Loucy (cell line): ENCODE results near the gene ITCH.

Experiments used
- H2AFZ ChIP-seq: fragments of 200-600 bp; sonication (generic); 2 replicates; pipeline ENCODE4 v1.6.0; 2016; ENCODE audit warnings: antibody characterized with exemption, mild to moderate bottlenecking, low read length, moderate library complexity
- H3F3A ChIP-seq: fragments of 200-600 bp; 2 replicates; pipeline ENCODE4 v1.6.0; 2016; ENCODE audit warnings: antibody characterized with exemption, low read depth, mild to moderate bottlenecking
- H3K27me3 ChIP-seq: fragments of 200-600 bp; sonication (generic); 2 replicates; pipeline ENCODE4 v1.6.1; 2014; ENCODE audit warnings: low read length, mild to moderate bottlenecking; ENCODE audit not compliant: insufficient read depth, poor library complexity, severe bottlenecking
- H3K36me3 ChIP-seq: fragments of 200-600 bp; sonication (generic); 2 replicates; pipeline ENCODE4 v1.6.1; 2016; ENCODE audit warnings: low read length; ENCODE audit not compliant: insufficient read depth
- H3K4me1 ChIP-seq: fragments of 200-600 bp; sonication (generic); 2 replicates; pipeline ENCODE4 v1.5.1; 2014; ENCODE audit warnings: low read length, mild to moderate bottlenecking; ENCODE audit not compliant: insufficient read depth, poor library complexity, severe bottlenecking
- H3K4me2 ChIP-seq: fragments of 200-600 bp; sonication (generic); 2 replicates; pipeline ENCODE4 v1.6.0; 2014; ENCODE audit warnings: antibody characterized with exemption, low read length, low read depth, mild to moderate bottlenecking; ENCODE audit not compliant: poor library complexity, severe bottlenecking
- H3K4me3 ChIP-seq: fragments of 200-600 bp; sonication (generic); 2 replicates; pipeline ENCODE4 v1.5.1; 2014; ENCODE audit warnings: low read length, mild to moderate bottlenecking, mixed read lengths; ENCODE audit not compliant: poor library complexity, severe bottlenecking
- H3K79me2 ChIP-seq: fragments of 200-600 bp; sonication (generic); 2 replicates; pipeline ENCODE4 v1.6.1; 2014; ENCODE audit warnings: low read length; ENCODE audit not compliant: insufficient read depth
- H3K9ac ChIP-seq: fragments of 200-600 bp; sonication (generic); 2 replicates; pipeline ENCODE4 v1.6.0; 2014; ENCODE audit warnings: mild to moderate bottlenecking, low read depth, low read length, moderate library complexity; ENCODE audit not compliant: poor library complexity, severe bottlenecking
- H3K9me2 ChIP-seq: fragments of 200-600 bp; sonication (generic); replicated peaks from 2 replicates; pipeline ENCODE4 v1.6.1; 2016; ENCODE audit warnings: low read depth, low read length, mixed read lengths
- H3K9me3 ChIP-seq: fragments of 200-600 bp; sonication (generic); 2 replicates; pipeline ENCODE4 v1.6.1; 2014; ENCODE audit warnings: mild to moderate bottlenecking, antibody characterized with exemption, low read length, low read depth; ENCODE audit not compliant: insufficient read depth
- H4K20me1 ChIP-seq: fragments of 200-600 bp; sonication (generic); 2 replicates; pipeline ENCODE4 v1.6.0; 2014; ENCODE audit warnings: antibody characterized with exemption, low read length, mild to moderate bottlenecking; ENCODE audit not compliant: insufficient read depth, poor library complexity, severe bottlenecking
- EZH2phosphoT487 ChIP-seq: fragments of 200-600 bp; IDR thresholded peaks from 2 replicates; pipeline ENCODE4 v1.6.1; 2018; ENCODE audit warnings: antibody characterized with exemption, mild to moderate bottlenecking, moderate library complexity, borderline replicate concordance
- TF ChIP-seq, protein P1 (sequence below): fragments of 200-600 bp; sonication (generic); conservative IDR thresholded peaks from 2 replicates; pipeline ENCODE4 v1.5.1; 2014; ENCODE audit warnings: mild to moderate bottlenecking, antibody characterized with exemption, low read length

ITCH gene

GRCh38 chr20:34536798-34537394 is 173.8 kb downstream of the ITCH start:
- H4K20me1 ChIP-seq, result peaks cover 3% of the 10 kb centered on the region

DNA sequence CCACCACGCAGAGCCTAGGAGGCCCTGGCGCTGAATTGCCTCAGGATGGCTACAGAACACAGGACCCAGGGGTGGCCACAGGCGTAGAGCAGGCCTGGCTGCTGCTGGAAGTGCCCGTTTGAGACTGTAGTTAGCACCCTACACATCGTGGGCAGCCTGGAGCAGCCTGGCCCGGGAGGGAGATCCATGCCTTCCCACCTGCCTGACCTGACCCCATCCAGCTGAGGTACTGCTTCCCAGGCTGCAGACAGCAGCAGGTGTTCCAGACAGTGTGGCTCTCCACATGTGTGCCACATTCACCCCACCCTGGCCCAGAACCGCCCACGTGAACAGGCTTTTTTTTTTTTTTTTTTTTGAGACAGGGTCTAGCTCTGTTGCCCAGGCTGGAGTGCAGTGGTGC is 174.6 kb downstream of the ITCH start:
- peaks cover 2% of the 10 kb centered on the region; the same call in 1 of the 2 replicates for H3K79me2 ChIP-seq
- TF ChIP-seq EZH2phosphoT487, result no peak
- TF ChIP-seq, protein P1, sequence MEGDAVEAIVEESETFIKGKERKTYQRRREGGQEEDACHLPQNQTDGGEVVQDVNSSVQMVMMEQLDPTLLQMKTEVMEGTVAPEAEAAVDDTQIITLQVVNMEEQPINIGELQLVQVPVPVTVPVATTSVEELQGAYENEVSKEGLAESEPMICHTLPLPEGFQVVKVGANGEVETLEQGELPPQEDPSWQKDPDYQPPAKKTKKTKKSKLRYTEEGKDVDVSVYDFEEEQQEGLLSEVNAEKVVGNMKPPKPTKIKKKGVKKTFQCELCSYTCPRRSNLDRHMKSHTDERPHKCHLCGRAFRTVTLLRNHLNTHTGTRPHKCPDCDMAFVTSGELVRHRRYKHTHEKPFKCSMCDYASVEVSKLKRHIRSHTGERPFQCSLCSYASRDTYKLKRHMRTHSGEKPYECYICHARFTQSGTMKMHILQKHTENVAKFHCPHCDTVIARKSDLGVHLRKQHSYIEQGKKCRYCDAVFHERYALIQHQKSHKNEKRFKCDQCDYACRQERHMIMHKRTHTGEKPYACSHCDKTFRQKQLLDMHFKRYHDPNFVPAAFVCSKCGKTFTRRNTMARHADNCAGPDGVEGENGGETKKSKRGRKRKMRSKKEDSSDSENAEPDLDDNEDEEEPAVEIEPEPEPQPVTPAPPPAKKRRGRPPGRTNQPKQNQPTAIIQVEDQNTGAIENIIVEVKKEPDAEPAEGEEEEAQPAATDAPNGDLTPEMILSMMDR, result no peak
- H3K36me3 ChIP-seq, result peaks cover 81% of the 10 kb centered on the region; the same call in 1 of the 2 replicates
- no peaks in the 10 kb centered on the region for H3K9me3 ChIP-seq
- no peak overlapping the region for H3K4me2 ChIP-seq
- no peaks in the 10 kb centered on the region for H3K4me1 ChIP-seq
- H3K4me3 ChIP-seq, result no peak overlapping the region
- no peaks in the 10 kb centered on the region for H3K9me2 ChIP-seq
- H2AFZ ChIP-seq, result no peak overlapping the region
- H3F3A ChIP-seq, result no peaks in the 10 kb centered on the region
- H3K9ac ChIP-seq, result no peak overlapping the region
- no peaks in the 10 kb centered on the region for H3K27me3 ChIP-seq
- H4K20me1 ChIP-seq, result no peaks in the 10 kb centered on the region

More at GRCh38 chr20:34536798-34537394, 173.8 kb downstream of the ITCH start:
- H3K79me2 ChIP-seq, result peaks cover 5% of the 10 kb centered on the region; the same call in 1 of the 2 replicates
- no peaks in the 10 kb centered on the region for H3K4me1 ChIP-seq
- no peak overlapping the region for H2AFZ ChIP-seq
- peaks cover 81% of the 10 kb centered on the region; the same call in 1 of the 2 replicates for H3K36me3 ChIP-seq
- no peaks in the 10 kb centered on the region for H3K9me2 ChIP-seq
- no peaks in the 10 kb centered on the region for H3K9me3 ChIP-seq
- no peaks in the 10 kb centered on the region for H3K27me3 ChIP-seq
- H3K4me3 ChIP-seq, result no peak overlapping the region
- H3F3A ChIP-seq, result no peaks in the 10 kb centered on the region
- no peak overlapping the region for H3K4me2 ChIP-seq
- no peak overlapping the region for H3K9ac ChIP-seq
- TF ChIP-seq, protein P1, result peak; percentile 44
- TF ChIP-seq EZH2phosphoT487, result no peak

- H3K4me2 ChIP-seq, result no peak overlapping the region
- no peaks in the 10 kb centered on the region for H3F3A ChIP-seq
- H3K9ac ChIP-seq, result no peak overlapping the region
- no peaks in the 10 kb centered on the region for H3K9me3 ChIP-seq
- no peaks in the 10 kb centered on the region for H3K4me1 ChIP-seq
- TF ChIP-seq, protein P1, result peak; percentile 86
- TF ChIP-seq EZH2phosphoT487, result no peak
- peaks cover 73% of the 10 kb centered on the region; the same call in 1 of the 2 replicates for H3K36me3 ChIP-seq
- no peaks in the 10 kb centered on the region for H3K79me2 ChIP-seq
- no peaks in the 10 kb centered on the region for H3K27me3 ChIP-seq
- H3K9me2 ChIP-seq, result no peaks in the 10 kb centered on the region
- no peak overlapping the region for H3K4me3 ChIP-seq
- H2AFZ ChIP-seq, result no peak overlapping the region
- no peaks in the 10 kb centered on the region for H4K20me1 ChIP-seq
Observed at GRCh38 chr20:34538671-34539123, 175.6 kb downstream of the ITCH start.
